NCI-H345 treated with DMSO at 0.1 percent for 48 hours (cell line): ENCODE data around the gene POLRMT.
"Not testable (repeated sequence)": the region's sequence is repeated elsewhere in the genome, so short reads cannot be mapped to it uniquely, and the experiment has no call there.

Experiments
- DNase-seq: peaks from one replicate; lab custom pipeline; 2025; ENCODE audit not compliant: unreplicated experiment; lab: John Stamatoyannopoulos, UW

Gene POLRMT

GRCh38 chr19:629515-629914 is 3.8 kb downstream of the POLRMT start:
- not testable (repeated sequence) for DNase-seq

GRCh38 chr19:628168-628567 is 5.2 kb downstream of the POLRMT start:
- DNase-seq, result no peak

GRCh38 chr19:626566-626965 is 6.8 kb downstream of the POLRMT start:
- not testable (repeated sequence) for DNase-seq

- DNase-seq, result no peak
These were observed 8.1 kb downstream of the POLRMT start for GRCh38 chr19:625257-625656.

GRCh38 chr19:624433-625109 is 8.8 kb downstream of the POLRMT start:
- DNase-seq, result no peak

- no peak for DNase-seq
These were observed 9.4 kb downstream of the POLRMT start for GRCh38 chr19:623974-624373.

GRCh38 chr19:623175-623916 is 10.0 kb downstream of the POLRMT start:
- DNase-seq, result no peak

- no peak for DNase-seq
These were observed 10.7 kb downstream of the POLRMT start for GRCh38 chr19:622666-623065.

- no peak for DNase-seq
These were observed 11.5 kb downstream of the POLRMT start for GRCh38 chr19:621819-622218.

- DNase-seq, result not testable (repeated sequence)
These were observed 12.1 kb downstream of the POLRMT start for GRCh38 chr19:621191-621590.

GRCh38 chr19:620166-620862 is 13.0 kb downstream of the POLRMT start:
- DNase-seq, result no peak

- no peak for DNase-seq
These were observed 13.9 kb downstream of the POLRMT start for GRCh38 chr19:619286-620002.

- no peak for DNase-seq
These were observed 14.6 kb downstream of the POLRMT start for GRCh38 chr19:618674-619285.

GRCh38 chr19:618247-618619 is 15.1 kb downstream of the POLRMT start:
- DNase-seq, result no peak

GRCh38 chr19:617551-618246 is 15.6 kb downstream of the POLRMT start:
- no peak for DNase-seq

GRCh38 chr19:616747-617526 is 16.4 kb downstream of the POLRMT start:
- DNase-seq, result no peak

GRCh38 chr19:616062-616700 is 17.2 kb downstream of the POLRMT start:
- DNase-seq, result no peak

GRCh38 chr19:615619-616018 is 17.7 kb downstream of the POLRMT start:
- DNase-seq, result no peak
